HCT116 (cell line): Measurements from ENCODE around the gene CDHR1.
"Not testable (repeated sequence)": the region's sequence is repeated elsewhere in the genome, so short reads cannot be mapped to it uniquely, and the experiment has no call there.

ENCODE experiments used
- CEBPB ChIP-seq: IDR thresholded peaks from 2 replicates; pipeline ENCODE4 v1.6.1; 2012; ENCODE audit warnings: low read depth
- CTCF ChIP-seq, 3 experiments: fragments of 200-600 bp in 1 of 3; sonication (generic) in 1 of 3; IDR thresholded peaks in 2 of 3; conservative IDR thresholded peaks in 1 of 3; 2 replicates each; pipeline ENCODE4 v1.5.1; 2012 to 2017; ENCODE audit warnings: low read depth in 2 of 3, low read length in 2 of 3, antibody characterized with exemption in 1 of 3, borderline replicate concordance in 1 of 3, control low read depth in 1 of 3, mild to moderate bottlenecking in 1 of 3, mixed read lengths in 1 of 3, mixed run types in 1 of 3, moderate library complexity in 1 of 3; ENCODE audit not compliant: insufficient read depth in 1 of 3
- EZH2 ChIP-seq: fragments of 200-600 bp; sonication (generic); IDR thresholded peaks from 2 replicates; pipeline ENCODE4 v1.6.1; 2017; ENCODE audit warnings: antibody characterized with exemption, mixed run types
- EZH2phosphoT487 ChIP-seq: fragments of 200-600 bp; IDR thresholded peaks from 2 replicates; pipeline ENCODE4 v1.6.1; 2018; ENCODE audit warnings: antibody characterized with exemption, borderline replicate concordance
- JUND ChIP-seq: IDR thresholded peaks from 2 replicates; pipeline ENCODE4 v1.6.1; 2012
- MAX ChIP-seq: IDR thresholded peaks from 2 replicates; pipeline ENCODE4 v1.6.1; 2012
- POLR2A ChIP-seq: IDR thresholded peaks from 2 replicates; pipeline ENCODE4 v1.7.0; 2011; ENCODE audit warnings: borderline replicate concordance; ENCODE audit not compliant: insufficient read depth, insufficient read length; ENCODE audit errors: extremely low read depth
- POLR2AphosphoS5 ChIP-seq: IDR thresholded peaks from 2 replicates; pipeline ENCODE4 v1.6.1; 2011; ENCODE audit warnings: mild to moderate bottlenecking, low read depth, low read length, moderate library complexity
- RAD21 ChIP-seq: IDR thresholded peaks from 2 replicates; pipeline ENCODE4 v1.6.1; 2012; ENCODE audit warnings: low read depth, mild to moderate bottlenecking
- SIN3A ChIP-seq: IDR thresholded peaks from 2 replicates; pipeline ENCODE4 v1.6.1; 2012; ENCODE audit warnings: low read depth
- SP1 ChIP-seq: IDR thresholded peaks from 2 replicates; pipeline ENCODE4 v1.6.1; 2012; ENCODE audit warnings: low read depth
- SRF ChIP-seq: IDR thresholded peaks from 2 replicates; pipeline ENCODE4 v1.6.1; 2012; ENCODE audit warnings: low read depth
- ZFX ChIP-seq: fragments of 450-650 bp; IDR thresholded peaks from 2 replicates; pipeline ENCODE4 v1.6.1; 2017

- TF ChIP-seq ZFX; CTCF (IDR thresholded peaks at IDR 0.05 in 2 of 3, conservative IDR thresholded peaks at IDR 0.05 in 1 of 3; ENCODE audit: borderline replicate concordance in 1 of 3, insufficient read depth in 1 of 3, low read depth in 2 of 3, low read length in 2 of 3); POLR2A; SRF; CEBPB; MAX; RAD21; SP1; SIN3A; JUND; EZH2phosphoT487; EZH2; POLR2AphosphoS5: not testable (repeated sequence)
Observed at GRCh38 chr10:84167289-84167653, 27.1 kb upstream of the CDHR1 start.
